Gastroesophageal sphincter (tissue), 4 donors: Measurements from ENCODE around the gene KDM4F. TPM values are rescaled to one million over a fixed set of nuclear protein-coding genes. Genes with fewer than 3 reads are reported as not detected.

Experiments
- total RNA-seq, 4 donors: library from RNA; depleted of rRNA; stranded (reverse); fragments of >200 nt; gene quantifications; one replicate each; pipeline ENCODE4 v1.1.0, GENCODE V29; 2016

The KDM4F gene
- total RNA-seq, 4 donors from 2014 or later: 0.15 TPM; not detected in 3

Other genes with a start within 250 kb of the KDM4F start
- gene CWC15, start 75.9 kb upstream of the KDM4F start, total RNA-seq: 10 to 100 TPM; 32.9 to 54.8 (median 44.1) TPM
- under 1 TPM; 0.67 to 0.89 (median 0.79) TPM for gene KDM4D, start 75.7 kb upstream of the KDM4F start, total RNA-seq
- gene KDM4E, start 24.2 kb upstream of the KDM4F start, total RNA-seq: not detected
- gene SRSF8, start 17.5 kb downstream of the KDM4F start, total RNA-seq: 10 to 100 TPM; 28.6 to 34.9 (median 33.0) TPM
- gene ENDOD1, start 40.4 kb downstream of the KDM4F start, total RNA-seq: 10 to 100 TPM; 34.6 to 68.3 (median 54.6) TPM
- 10 to 100 TPM; 24.5 to 32.8 (median 28.8) TPM for gene SESN3, start 181.8 kb downstream of the KDM4F start, total RNA-seq